ENCODE measurements around the gene PTAR1.

DNA sequence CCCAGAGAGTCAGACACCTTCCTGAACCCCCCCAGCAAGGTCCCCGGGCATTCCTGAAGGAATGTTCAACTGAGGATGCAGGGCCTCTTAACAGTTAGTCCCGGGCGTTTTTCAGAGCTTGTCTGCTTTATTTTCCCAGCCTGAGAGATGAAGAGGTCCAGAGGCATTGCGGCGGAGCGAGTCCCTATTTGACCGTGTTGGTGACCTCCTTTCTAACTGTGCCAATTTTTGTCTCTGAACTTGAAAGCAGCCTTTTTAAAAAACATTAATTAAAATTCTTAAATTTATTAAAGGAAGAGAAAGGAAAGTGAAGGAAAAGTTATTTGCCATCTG is 433 bp upstream of the PTAR1 start:
- TF ChIP-seq, protein P1, sequence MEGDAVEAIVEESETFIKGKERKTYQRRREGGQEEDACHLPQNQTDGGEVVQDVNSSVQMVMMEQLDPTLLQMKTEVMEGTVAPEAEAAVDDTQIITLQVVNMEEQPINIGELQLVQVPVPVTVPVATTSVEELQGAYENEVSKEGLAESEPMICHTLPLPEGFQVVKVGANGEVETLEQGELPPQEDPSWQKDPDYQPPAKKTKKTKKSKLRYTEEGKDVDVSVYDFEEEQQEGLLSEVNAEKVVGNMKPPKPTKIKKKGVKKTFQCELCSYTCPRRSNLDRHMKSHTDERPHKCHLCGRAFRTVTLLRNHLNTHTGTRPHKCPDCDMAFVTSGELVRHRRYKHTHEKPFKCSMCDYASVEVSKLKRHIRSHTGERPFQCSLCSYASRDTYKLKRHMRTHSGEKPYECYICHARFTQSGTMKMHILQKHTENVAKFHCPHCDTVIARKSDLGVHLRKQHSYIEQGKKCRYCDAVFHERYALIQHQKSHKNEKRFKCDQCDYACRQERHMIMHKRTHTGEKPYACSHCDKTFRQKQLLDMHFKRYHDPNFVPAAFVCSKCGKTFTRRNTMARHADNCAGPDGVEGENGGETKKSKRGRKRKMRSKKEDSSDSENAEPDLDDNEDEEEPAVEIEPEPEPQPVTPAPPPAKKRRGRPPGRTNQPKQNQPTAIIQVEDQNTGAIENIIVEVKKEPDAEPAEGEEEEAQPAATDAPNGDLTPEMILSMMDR (conservative IDR thresholded peaks at IDR 0.05 in 1 of 2, IDR thresholded peaks at IDR 0.05 in 1 of 2; ENCODE audit: extremely low read depth in 1 of 2, insufficient read depth in 1 of 2, low read depth in 1 of 2, low read length in 2 of 2), result no peak
- no peak for TF ChIP-seq EZH2 (IDR thresholded peaks at IDR 0.05; ENCODE audit: borderline replicate concordance, low read length)

All from mammary epithelial cell (primary cell).